Measurements from ENCODE around the gene KIAA0319L.

The KIAA0319L gene

GRCh38 chr1:35599411-35599810, 42.2 kb upstream of the KIAA0319L start:
- no peak overlapping the region for H3K4me3 ChIP-seq (ENCODE audit: low read depth, low read length)
- in situ Hi-C loops (cut with HindIII; ENCODE audit: low sequenced_read_pairs) = no loop called here
- no peak for DNase-seq (ENCODE audit: low read depth)
- no peak for TF ChIP-seq CTCF (IDR thresholded peaks at IDR 0.05; ENCODE audit: low read depth, low read length, missing control alignments)

GRCh38 chr1:35598895-35599294, 41.7 kb upstream of the KIAA0319L start:
- TF ChIP-seq CTCF (IDR thresholded peaks at IDR 0.05; ENCODE audit: low read depth, low read length, missing control alignments) = no peak
- no peak for DNase-seq (ENCODE audit: low read depth)
- in situ Hi-C loops (cut with HindIII; ENCODE audit: low sequenced_read_pairs) = no loop called here
- no peak overlapping the region for H3K4me3 ChIP-seq (ENCODE audit: low read depth, low read length)

GRCh38 chr1:35597870-35598269, 40.7 kb upstream of the KIAA0319L start:
- in situ Hi-C loops (cut with HindIII; ENCODE audit: low sequenced_read_pairs) = no loop called here
- TF ChIP-seq CTCF (IDR thresholded peaks at IDR 0.05; ENCODE audit: low read depth, low read length, missing control alignments) = no peak
- H3K4me3 ChIP-seq (ENCODE audit: low read depth, low read length) = no peak overlapping the region
- DNase-seq (ENCODE audit: low read depth) = no peak

- TF ChIP-seq CTCF (IDR thresholded peaks at IDR 0.05; ENCODE audit: low read depth, low read length, missing control alignments) = no peak
- no peak overlapping the region for H3K4me3 ChIP-seq (ENCODE audit: low read depth, low read length)
- in situ Hi-C loops (cut with HindIII; ENCODE audit: low sequenced_read_pairs) = no loop called here
- DNase-seq (ENCODE audit: low read depth) = no peak
Observed at GRCh38 chr1:35595684-35596083, 38.5 kb upstream of the KIAA0319L start.

- no peak for TF ChIP-seq CTCF (IDR thresholded peaks at IDR 0.05; ENCODE audit: low read depth, low read length, missing control alignments)
- no peak overlapping the region for H3K4me3 ChIP-seq (ENCODE audit: low read depth, low read length)
- in situ Hi-C loops (cut with HindIII; ENCODE audit: low sequenced_read_pairs) = no loop called here
- DNase-seq (ENCODE audit: low read depth) = no peak
Observed at GRCh38 chr1:35594005-35594760, 37.0 kb upstream of the KIAA0319L start.

GRCh38 chr1:35592991-35593769, 36.0 kb upstream of the KIAA0319L start:
- no peak for DNase-seq (ENCODE audit: low read depth)
- H3K4me3 ChIP-seq (ENCODE audit: low read depth, low read length) = no peak overlapping the region
- in situ Hi-C loops (cut with HindIII; ENCODE audit: low sequenced_read_pairs) = no loop called here
- no peak for TF ChIP-seq CTCF (IDR thresholded peaks at IDR 0.05; ENCODE audit: low read depth, low read length, missing control alignments)
